Activated CD4-positive, alpha-beta T cell treated with anti-CD3 and anti-CD28 coated beads for 24 hours (primary cell): ENCODE measurements around the gene PTGIR.

ENCODE experiments used
- DNase-seq, 2 donors: peaks; one replicate each; pipeline ENCODE4 v3.0.0-alpha.2; 2020; ENCODE audit warnings: low read depth in 2 of 2

PTGIR gene

DNA sequence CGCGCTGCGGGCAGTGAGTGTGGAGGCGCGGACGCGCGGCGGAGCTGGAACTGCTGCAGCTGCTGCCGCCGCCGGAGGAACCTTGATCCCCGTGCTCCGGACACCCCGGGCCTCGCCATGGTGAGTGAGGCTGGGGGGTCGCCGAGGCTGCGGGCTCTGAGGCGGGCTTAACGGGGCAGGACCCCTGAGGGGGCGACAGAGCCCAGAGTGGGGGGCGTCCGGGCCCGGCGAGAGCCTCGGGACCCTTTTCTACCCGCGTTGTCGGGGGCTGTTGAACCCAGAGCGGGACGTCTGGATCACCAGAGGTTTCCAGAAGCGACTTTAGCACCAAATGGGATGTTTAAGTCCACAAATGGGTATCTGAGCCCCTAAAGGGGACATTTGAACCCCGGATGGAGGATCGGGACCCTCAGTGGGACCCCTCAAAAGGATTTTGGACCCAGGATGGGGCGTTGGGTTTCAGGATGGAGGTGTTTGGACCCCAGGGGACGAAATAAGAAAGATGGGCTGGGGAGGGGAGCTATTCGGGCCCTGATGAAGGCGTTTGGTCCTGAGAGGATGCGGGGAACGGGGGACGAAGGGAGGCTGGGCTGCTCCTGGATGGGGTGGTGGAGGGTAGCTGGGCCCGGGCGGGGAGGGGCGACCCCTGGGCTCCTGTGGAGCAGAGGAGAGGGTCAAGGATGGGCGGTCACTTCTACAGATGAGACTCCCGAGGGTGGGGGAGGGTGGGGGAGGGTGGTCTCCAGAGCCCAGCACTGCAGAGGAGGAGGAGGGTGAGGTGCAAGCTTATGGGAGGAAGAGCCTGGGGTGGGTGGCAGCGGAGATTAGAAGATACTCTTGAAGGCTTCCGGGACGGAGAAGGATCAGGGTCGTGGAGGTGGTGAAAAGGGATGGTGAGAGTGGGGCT lies 23.3 kb downstream of the PTGIR start, which contains the start of gene CALM3:
Gene CALM3 (plus strand): TSS at position 13 of the 907 bp plus-strand sequence. CDS start 105 bp downstream, at position 118.
- DNase-seq = no peak

- peak; percentile 95 to 97 for DNase-seq
These were observed 24.2 kb downstream of the PTGIR start for GRCh38 chr19:46600384-46601317.

GRCh38 chr19:46599716-46600373 lies 25.0 kb downstream of the PTGIR start:
- DNase-seq = no peak

- DNase-seq = no peak
These were observed 26.4 kb downstream of the PTGIR start for GRCh38 chr19:46598372-46598917.

DNA sequence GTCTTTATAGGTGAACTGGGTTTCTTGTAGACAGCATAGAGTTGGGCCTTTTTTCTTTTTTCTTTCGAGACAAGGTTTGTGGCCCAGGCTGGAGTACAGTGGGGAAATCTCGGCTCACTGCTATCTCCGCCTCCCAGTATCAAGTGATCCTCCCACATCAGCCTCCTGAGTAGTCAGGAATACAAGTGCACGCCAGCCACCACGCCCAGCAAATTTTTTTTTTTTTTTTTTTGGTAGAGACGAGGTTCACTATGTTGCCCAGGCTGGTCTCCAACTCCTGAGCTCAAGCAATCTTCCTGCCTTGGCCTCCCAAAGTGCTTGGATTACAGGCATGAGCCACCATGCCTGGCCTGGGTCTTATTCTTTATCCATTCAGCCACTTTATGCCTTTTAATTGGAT lies 28.9 kb downstream of the PTGIR start:
- DNase-seq = no peak

DNA sequence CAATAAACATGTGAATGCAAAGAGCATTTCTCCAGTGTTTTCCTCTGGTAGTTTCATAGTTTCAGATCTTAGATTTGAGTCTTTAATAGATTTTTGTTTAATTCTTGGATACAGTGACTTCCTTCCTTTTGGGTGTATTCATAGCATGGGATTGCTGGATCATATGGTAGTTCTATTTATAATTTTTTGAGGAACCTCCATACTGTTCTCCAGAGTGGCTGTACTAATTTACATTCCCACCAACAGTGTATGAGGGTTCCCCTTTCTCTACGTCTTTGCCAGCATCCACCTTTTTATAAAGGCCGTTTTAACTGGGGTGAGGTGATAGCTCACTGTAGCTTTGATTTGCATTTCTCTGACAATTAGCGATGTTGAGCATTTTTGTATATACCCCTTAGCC lies 33.0 kb downstream of the PTGIR start:
- DNase-seq = no peak

- no peak for DNase-seq
These were observed 33.6 kb downstream of the PTGIR start for GRCh38 chr19:46591254-46591653.

DNA sequence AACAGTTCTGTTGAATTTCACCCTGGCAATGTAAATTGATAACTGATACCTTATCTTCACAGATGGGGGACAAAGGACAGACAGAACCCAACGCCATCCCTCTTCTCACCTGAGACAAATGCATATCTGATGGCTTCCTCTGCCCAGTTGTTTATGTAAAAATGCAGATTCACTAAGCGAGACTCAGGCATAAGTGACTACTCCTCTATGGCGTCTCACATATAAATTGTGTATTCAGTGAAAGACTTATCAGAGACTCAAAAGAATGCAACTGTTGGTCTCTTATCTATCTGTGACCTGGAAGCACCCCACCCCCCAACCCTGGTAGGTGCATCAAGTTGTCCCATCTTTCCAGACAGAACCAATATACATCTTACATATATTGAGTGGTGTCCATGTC lies 37.0 kb downstream of the PTGIR start:
- no peak for DNase-seq

DNA sequence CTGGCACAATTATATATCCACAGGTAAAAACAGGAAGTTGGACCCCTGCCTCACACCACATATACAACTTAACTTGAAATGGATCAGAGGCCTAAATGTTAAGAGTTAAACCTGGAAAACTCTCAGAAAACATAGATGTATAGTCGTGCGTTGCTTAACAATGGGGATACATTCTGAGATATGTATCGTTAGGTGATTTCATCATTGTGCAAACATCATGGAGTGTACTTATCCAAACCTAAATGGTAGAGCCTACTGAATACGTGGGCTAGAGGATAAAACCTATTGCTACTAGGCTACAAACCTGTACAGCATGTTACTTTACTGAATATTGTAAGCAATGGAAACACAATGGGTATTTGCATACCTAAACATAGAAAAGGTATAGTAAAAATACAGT lies 38.6 kb downstream of the PTGIR start:
- DNase-seq = no peak

- DNase-seq = no peak
These were observed 39.4 kb downstream of the PTGIR start for GRCh38 chr19:46585539-46585938.

DNA sequence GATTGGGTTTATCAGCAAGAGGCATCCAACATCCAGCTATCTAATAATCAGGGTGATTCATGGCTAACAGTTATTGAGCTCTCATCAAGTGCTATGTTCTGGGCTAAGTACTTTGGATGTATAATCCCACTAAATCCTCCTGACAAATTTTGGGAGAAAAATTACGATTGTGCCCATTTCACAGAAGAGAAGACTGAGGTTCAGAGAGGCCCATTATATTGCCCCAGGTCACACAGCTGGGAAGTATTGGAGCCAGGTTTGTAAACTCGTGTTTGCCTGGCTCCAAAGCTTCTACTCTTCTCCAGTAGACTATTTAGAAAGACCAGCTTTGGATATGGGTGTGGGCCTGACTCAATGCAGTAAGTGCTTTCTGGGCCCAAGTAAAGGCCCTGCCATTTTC lies 44.6 kb downstream of the PTGIR start:
- no peak for DNase-seq

DNA sequence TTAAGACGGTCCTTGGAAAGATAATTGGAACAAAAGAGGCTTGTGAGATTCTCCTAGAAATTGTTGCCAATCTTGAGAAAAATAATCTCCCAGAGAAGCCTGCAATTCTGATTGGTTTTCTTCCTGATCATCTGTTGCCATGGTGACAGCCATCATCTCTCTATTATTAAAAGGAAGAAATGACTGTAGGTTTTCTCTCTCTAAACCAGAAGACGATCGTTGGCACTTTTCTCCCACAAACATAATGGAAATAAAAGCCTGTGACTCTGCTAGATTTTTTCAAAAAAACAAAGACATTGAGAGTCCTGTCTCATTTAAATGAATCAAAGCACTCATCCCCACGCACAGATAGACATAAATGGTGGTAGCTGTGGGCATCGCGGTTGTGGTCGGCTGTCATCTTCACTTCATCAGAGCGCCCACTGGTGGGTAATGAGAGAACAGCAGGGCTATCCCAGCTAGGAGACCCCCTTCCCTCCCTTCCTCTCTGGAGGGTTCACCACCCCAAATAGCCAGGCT lies 45.5 kb downstream of the PTGIR start:
- DNase-seq = no peak

GRCh38 chr19:46578450-46578849 lies 46.4 kb downstream of the PTGIR start:
- DNase-seq = no peak

GRCh38 chr19:46574533-46574932 lies 50.4 kb downstream of the PTGIR start:
- peak; percentile 12 to 27 for DNase-seq

DNA sequence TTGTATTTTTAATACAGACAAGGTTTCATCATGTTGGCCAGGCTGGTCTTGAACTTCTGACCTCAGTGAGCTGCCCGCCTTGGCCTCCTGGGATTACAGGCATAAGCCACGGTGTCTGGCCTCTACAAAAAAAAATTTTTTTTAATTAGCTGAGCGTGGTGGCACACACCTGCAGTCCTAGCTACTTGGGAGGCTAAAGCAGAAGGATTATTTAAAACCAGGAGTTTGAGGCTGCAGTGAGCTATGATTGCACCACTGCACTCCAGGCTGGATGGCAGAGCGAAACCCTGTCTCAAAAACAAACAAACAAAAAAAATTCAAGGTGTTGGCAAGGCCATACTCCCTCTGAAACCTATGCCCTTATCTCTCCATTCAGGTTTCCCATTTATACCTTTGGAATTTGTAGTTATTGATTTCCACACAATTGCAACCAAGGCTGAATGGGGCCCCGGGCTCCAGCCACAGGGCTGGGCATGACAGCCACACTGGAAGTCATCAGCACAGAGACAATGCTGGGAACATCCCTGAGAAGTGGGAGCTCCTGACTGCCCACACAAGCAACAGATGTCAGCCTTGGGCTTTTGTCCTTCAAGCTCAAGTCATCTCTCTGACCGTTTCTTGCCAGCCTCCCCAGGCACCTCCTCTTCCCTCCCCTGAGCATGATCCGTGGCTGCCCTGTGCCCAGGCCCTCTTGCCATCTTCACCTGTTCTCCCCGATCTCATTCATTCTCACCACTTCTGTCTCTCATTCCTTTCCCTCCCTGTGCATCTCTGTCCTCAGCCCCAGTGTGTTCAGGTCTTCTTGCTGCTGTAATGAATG lies 51.0 kb downstream of the PTGIR start:
- DNase-seq = no peak

- no peak for DNase-seq
These were observed 53.4 kb downstream of the PTGIR start for GRCh38 chr19:46571495-46571894.
